HG03064 (cell line): ENCODE results near the gene RDH16.
"Not testable (repeated sequence)": the region's sequence is repeated elsewhere in the genome, so short reads cannot be mapped to it uniquely, and the experiment has no call there.

ENCODE experiments used
- ATAC-seq: cut with Tn5 transposase; IDR thresholded peaks from one replicate; pipeline ENCODE4 v1.9.1; 2021; ENCODE audit warnings: low read depth; ENCODE audit not compliant: unreplicated experiment

RDH16 gene

DNA sequence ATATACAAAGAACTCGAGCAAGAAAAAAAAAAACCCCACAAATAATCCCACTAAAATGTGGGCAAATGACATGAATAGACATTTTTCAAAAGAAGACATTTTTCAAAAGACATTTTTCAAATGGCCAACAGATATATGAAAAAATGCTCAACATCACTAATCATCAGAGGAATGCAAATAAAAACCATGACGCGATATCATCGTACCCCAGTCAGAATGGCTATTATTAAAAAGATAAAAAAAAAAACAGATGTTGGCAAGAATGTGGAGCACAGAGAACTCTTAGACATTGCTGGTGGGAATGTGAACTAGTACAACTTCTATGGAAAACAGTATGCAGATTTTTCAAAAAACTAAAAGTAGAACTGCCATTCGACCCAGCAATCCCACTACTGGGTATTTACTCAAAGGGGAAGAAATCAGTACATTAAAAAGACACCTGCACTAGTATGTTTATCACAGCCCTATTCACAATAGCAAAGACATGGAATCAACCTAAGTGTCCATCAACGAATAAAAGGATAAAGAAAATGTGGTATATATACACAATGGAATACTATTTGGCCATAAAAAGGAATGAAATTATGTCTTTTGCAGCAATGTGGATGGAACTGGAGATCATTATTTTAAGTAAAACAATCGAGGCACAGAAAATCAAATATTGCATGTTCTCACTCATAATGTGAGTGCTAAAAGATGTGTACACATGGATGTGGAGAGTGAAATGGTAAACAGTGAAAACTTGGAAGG is 32.6 kb upstream of the RDH16 start:
- ATAC-seq, result no peak

DNA sequence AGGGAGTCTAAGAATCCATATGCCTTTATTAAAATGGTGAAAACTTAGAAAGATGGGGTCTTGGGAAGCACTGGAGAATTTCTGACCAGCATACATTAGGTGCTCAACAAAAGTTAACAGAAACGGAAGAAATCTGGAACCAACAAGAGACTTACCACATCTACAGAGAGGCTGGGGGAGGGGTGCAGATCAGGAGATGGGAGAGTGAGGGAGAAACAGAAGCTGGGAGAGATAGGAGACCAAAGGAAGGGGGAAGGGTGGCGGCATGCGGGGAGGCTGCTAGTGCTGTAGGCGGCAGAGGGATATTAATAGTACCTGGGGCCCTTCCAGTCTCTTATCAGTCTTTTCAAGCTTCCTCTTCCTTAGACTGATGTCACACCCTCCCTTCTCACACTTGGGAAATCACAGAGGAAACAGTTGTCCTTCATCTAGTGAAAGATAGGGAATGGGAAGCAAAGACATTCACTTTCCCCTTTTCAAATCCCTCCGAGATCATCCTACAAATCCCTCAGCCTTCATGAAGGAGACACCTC is 30.9 kb upstream of the RDH16 start:
- ATAC-seq, result no peak

DNA sequence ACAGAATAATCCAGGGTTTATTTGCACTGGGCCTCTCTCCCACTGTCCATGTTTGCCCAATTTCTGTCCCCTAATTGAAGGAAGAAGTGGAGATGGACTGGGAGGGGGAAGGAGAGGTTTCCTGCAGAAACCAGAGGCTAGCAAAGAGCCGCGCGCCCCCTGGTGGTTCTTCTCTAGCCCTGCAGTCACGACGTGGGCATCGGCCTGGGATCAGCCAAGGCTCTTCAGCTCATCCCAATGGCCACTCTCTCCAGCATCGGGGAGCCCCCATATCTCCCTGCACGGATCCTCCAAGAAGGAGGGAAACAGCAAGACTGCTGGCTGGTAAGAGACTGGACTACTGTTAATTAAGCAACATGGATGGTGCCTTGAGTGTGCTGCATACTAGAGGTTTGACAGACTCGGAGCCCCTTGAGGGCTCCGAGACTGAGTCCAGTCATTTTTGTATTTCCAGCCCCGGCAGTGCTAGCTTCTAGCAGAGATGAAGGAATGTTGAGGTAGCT is 30.2 kb upstream of the RDH16 start:
- ATAC-seq, result no peak

DNA sequence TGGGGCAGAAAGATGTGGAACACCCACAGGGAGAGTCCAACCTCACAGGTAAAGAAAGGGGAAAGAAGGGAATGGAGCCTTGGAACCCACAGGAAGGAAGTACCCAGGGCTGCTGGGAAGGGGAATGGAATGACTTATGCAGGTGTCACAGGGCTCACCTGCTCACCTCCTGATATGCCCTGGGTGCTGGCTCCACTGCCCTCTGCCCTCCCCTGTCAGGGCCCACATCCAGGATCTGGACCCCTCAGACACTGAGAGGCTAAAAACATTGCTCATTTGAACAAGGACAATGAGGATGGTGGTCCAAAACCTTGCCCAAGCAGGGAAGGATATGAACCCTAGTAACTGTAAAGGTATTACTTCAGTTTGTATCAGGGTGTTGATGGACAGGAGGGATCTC is 29.6 kb upstream of the RDH16 start:
- ATAC-seq, result no peak

DNA sequence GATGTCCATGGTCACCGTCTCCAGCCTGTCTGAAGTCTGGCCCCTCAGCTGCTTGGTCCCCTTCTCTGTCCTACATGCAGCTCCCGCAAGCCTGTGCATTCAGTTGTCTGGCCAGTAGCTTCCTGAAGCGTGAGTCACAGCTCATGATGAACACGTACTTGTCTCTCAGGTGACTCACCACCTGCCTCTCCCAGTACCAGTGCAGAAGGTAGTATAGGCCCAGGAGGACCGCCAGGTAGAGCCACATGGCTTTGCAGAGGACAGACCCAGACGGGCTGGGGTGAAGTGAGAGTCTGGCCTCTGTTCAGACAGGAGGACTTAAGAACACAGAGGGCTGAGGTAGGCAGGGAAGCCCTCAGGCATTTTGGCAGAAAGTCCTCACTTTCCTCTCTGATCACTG is 28.3 kb upstream of the RDH16 start:
- not testable (repeated sequence) for ATAC-seq

DNA sequence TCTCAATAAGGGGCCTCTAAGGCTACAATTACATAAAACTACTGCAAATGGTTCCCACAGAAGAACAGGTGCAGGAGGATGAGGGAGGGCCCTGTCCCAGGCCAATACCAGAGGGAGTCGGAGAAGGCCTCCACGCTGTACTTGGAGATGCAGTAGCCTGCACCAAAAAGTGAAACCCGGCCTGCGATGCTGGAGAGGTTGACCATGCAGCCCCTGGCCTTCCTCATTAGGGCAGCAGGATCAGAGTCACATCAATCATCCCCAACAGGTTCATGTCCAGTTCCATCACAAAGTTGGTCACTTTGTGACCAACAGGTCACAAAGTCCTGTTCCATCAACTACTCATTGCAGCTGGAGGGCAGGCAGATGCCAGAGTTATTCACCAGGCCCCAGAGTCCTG is 26.0 kb upstream of the RDH16 start:
- ATAC-seq, result no peak

DNA sequence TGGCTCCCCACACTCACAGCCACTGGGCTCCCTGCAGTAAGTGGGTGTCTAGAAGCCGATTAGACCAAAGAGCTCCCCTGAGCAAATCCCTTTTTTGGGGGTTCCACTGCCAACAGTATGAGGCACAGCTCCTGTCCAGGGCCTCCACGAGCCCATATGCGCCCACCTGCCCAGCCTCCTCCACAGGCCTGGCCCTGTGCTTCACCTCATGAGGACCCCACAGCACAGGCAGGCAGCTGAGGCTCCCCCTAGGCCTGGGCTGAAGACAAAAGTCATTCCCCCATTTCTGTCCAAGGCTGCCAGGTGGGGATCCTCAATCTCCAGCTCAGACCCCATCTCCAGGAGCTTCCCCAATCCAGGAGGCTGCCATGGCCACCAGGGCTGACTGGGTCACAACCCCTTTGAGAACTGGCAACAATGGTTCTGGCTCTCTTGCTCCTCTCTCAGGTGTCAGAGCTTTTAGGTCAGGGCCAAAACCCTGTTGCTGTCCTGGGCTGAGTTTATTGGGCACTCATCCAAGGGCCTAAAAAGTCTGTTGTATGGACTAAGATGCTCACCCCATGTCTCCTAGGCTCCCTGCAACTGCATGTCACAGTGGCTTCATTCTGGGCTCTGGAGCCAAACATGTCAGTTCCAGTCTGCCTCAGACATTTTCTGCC is 25.3 kb upstream of the RDH16 start:
- ATAC-seq, result not testable (repeated sequence)

DNA sequence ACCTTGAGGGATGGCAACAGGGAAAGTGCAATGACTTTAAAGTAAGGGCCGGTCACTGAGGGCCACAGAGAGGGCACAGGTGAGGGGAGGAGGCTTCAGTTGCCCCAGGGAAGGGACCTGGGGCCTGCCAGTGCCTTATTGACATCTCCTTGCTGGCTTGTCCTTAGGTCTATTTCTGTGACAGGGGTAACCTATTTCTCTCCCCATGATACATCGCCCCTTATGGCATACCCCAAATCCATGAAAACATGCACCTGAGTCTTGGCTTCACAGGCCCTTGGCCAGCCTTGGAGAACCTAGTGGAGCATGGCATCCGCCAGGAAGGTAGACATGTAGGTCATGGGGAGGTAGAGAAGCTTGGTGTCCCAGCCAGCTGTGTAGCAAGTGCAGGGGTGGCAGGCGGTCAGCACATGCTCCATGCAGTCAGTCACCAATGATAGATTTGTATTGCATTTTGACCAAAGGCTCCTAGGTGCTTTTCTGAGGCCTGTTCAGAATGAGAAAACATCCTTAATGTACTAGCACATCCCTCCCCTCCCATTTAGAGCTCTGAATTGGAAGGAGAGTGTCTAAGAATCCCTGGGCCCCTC is 23.6 kb upstream of the RDH16 start:
- ATAC-seq, result no peak

DNA sequence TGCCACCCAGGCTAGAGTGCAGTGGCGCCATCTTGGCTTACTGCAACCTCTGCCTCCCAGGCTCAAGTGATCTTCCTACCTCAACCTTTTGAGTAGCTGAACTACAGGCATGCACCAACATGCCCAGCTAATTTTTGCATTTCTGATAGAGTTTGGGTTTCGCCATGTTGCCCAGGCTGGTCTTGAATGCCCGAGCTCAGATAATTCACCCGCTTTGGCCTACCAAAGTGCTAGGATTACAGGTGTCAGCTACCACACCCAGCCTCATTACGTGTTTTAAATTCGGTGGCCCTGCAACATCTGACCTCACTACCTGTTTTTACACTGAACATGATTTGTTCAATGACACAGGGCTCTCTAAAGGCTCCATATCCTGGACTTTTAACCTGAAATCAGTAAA is 22.9 kb upstream of the RDH16 start:
- ATAC-seq, result no peak

DNA sequence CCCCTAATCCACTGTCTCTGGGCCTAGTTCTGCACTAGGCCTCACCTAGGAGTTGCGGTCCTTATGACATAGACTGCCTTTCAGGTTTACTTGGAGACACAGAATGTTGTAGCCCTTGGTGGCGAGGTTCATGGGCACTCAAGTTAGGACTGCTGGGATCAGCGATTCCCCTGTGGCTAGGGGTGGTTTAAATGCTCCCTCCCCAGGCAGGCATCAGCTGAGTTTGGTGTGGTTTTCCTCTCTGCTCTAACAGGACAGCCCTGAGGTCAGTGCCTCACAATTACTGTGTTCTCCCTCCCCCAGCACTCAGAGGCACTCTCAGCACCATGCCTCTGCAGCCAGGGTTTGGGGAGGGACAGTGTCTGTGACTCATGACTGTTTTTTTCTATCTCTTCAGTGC is 22.2 kb upstream of the RDH16 start:
- ATAC-seq, result no peak

DNA sequence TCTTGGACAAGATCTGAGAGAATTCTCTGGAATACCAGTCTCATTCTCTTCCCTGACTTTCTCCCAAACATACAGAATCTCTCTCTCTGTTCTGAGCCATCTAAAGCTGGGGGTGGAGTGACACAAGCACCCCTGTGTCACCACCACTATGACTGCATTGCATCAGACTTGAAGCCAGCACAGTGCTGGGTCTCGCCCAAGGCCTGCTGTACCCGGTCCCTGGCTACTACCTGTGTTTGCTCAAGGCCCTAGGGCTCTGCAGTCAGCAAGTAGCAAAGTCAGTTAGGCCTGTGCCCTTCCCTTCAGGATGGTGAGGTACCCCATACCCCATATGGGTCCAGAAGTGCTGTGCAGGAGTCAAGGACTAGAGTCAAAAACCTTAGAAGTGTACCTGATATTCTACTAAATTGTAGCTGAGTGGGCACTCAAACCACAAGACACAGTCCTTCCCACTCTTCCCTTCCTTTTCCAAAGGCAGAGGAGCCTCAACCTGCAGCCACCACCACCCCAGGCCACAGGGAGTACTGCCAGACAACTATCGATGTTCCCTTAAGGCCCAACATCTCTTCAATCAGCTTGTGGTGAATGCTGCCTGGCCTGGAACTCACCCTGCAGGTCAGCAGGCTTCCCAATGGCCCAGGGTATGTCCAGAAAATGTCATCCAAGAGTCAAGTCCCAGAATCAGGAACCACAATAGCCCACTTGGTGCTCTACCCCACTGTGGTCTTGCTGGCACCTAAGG is 21.2 kb upstream of the RDH16 start:
- no peak for ATAC-seq

DNA sequence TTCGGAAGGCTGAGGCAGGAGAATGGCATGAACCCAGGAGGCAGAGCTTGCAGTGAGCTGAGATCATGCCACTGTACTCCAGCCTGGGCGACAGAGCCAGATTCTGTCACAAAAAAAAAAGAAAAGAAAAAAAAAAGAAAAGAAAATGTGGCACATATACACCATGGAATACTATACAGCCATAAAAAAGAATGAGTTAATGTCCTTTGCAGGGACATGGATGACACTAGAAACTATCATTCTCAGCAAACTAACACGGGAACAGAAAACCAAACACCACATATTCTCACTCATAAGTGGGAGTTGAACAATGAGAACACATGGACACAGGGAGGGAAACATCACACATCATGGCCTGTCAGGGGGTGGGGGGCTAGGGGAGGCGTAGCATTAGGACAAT is 20.0 kb upstream of the RDH16 start:
- not testable (repeated sequence) for ATAC-seq

DNA sequence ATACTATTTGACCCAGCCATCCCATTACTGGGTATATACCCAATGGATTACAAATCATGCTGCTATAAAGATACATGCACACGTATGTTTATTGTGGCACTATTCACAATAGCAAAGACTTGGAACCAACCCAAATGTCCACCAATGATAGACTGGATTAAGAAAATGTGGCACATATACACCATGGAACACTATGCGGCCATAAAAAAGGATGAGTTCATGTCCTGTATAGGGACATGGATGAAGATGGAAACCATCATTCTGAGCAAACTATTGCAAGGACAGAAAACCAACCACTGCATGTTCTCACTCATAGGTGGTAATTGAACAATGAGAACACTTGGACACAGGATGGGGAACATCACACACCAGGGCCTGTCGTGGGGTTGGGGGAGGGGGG is 16.8 kb upstream of the RDH16 start:
- not testable (repeated sequence) for ATAC-seq

DNA sequence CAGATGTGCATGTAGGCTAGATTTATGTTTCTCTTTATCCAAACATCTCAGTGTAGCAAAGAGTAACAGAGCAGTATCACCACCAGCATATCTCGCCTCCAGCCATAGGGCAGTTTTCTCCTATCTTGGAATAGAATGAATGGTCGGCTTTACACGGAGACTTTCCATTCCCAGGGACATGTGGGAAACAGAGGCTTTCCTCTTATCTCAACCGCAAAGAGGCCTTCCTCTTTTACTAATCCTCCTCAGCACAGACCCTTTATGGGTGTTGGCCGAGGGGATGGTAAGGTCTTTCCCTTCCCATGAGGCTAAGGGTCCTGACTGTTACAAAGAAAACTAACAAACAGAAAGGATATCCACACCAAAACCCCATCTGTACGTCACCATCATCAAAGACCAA is 11.5 kb upstream of the RDH16 start:
- not testable (repeated sequence) for ATAC-seq

DNA sequence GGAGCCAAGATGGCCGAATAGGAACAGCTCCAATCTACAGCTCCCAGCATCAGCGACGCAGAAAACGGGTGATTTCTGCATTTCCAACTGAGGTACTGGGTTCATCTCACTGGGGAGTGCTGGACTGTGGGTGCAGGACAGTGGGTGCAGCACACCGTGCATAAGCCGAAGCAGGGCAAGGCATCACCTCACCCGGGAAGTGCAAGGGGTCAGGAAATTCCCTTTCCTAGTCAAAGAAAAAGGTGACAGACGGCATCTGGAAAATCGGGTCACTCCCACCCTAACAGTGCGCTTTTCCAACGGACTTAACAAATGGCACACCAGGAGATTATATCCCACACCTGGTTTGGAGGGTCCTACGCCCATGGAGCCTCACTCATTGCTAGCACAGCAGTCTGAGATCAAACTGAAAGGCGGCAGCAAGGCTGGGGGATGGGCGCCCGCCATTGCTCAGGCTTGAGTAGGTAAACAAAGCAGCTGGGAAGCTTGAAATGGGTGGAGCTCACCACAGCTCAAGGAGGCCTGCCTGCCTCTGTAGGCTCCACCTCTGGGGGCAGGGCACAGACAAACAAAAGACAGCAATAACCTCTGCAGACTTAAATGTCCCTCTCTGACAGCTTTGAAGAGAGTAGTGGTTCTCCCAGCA is 8.7 kb upstream of the RDH16 start:
- ATAC-seq, result not testable (repeated sequence)

DNA sequence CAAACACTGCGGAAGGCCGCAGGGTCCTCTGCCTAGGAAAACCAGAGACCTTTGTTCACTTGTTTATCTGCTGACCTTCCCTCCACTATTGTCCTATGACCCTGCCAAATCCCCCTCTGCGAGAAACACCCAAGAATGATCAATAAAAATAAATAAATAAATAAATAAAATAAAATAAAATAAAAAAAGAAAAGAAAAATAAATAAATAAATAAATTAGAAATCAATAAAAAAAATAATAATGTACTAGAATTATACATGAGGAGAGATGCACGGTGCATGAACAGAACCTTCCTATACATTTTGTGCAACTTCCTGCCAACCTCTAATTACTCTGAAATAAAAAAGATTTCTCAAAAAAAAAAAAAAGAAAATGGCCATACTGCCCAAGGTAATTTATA is 7.7 kb upstream of the RDH16 start:
- ATAC-seq, result not testable (repeated sequence)

DNA sequence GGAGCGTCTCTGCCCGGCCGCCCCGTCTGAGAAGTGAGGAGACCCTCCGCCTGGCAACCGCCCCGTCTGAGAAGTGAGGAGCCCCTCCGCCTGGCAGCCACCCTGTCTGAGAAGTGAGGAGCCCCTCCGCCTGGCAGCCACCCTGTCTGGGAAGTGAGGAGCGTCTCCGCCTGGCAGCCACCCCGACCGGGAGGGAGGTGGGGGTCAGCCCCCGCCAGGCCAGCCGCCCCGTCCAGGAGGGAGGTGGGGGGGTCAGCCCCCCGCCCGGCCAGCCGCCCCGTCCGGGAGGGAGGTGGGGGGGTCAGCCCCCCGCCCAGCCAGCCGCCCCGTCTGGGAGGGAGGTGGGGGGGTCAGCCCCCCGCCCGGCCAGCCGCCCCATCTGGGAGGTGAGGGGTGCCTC is 6.1 kb upstream of the RDH16 start:
- not testable (repeated sequence) for ATAC-seq

DNA sequence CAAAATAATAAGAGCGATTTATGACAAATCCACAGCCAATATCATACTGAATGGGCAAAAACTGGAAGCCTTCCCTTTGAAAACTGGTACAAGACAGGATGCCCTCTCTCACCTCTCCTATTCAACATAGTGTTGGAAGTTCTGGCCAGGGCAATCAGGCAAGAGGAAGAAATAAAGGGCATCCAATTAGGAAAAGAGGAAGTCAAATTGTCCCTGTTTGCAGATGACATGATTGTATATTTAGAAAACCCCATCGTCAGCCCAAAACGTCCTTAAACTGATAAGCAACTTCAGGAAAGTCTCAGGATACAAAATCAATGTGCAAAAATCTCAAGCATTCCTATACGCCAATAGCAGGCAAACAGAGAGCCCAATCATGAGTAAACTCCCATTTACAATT is 4.8 kb upstream of the RDH16 start:
- not testable (repeated sequence) for ATAC-seq

DNA sequence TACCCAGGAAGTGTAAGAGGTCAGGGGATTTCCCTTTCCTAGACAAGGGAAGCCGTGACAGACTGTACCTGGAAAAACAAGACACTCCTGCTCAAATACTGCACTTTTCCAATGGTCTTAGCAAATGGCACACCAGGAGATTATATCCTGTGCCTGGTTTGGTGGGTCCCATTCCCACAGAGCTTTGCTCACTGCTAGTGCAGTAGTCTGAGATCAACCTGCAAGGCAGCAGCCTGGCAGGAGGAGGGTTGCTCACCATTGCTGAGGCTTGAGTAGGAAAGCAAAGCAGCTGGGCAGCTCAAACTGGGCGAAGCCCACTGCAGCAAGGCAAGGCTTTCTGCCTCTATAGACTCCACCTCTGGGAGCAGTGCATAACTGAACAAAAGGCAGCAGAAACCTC is 1.0 kb upstream of the RDH16 start:
- ATAC-seq, result no peak

DNA sequence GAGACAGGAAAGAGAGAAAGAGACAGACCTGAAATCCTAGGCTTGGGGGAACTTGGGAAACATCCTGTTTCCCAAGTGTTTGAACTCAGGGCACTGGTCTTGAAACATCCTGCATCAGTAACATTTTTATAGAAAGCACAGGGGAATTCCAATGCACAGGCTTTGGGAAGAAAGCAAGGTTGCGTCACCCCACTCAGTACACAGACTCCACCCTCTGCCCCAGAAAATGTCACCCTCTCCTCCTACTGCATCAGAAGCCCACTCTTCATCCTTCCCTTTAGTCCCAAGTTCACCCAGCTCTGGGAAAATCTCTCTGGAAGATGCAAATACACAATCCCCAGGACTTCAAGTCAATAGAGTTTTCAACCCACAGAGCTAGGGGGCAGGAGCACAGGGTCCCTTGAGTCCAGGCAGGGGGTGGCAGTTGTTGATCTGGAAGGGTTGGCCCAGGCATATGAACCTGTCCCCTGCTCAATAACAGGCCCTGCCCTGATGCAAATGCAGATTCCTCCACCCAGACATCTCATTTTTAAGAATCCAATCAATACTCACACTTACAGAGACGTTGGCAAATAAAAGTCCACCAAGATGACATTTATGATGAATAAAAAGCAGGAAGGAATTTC is 1.7 kb downstream of the RDH16 start:
- ATAC-seq, result no peak
